GM12878 (cell line): Measurements from ENCODE around the gene AMOTL1. TPM values are rescaled to one million over a fixed set of nuclear protein-coding genes. Genes with fewer than 3 reads are reported as not detected.

Experiments used
- ATF2 ChIP-seq: IDR thresholded peaks from 2 replicates; pipeline ENCODE4 v1.6.1; 2012; ENCODE audit warnings: low read length, inconsistent platforms
- CBX3 ChIP-seq: fragments of 200-600 bp; sonication (generic); IDR thresholded peaks from 2 replicates; pipeline ENCODE4 v1.6.1; 2016; ENCODE audit warnings: low read depth, borderline replicate concordance
- IRF3 ChIP-seq: fragments of 450-650 bp; IDR thresholded peaks from 2 replicates; pipeline ENCODE4 v1.6.1; 2014; ENCODE audit warnings: mild to moderate bottlenecking
- POLR2AphosphoS5 ChIP-seq: IDR thresholded peaks from 2 replicates; pipeline ENCODE4 v1.6.1; 2011; ENCODE audit warnings: mild to moderate bottlenecking, low read length, inconsistent platforms
- ZBTB11 ChIP-seq: fragments of 450-650 bp; formaldehyde crosslinking; IDR thresholded peaks from 2 replicates; pipeline ENCODE4 v1.5.0; 2022; ENCODE audit warnings: mild to moderate bottlenecking, missing genetic modification characterization
- polyA plus RNA-seq, 11 experiments: library from polyadenylated mRNA; depleted of rRNA in 4 of 11; unstranded in 6 of 11; stranded (reverse) in 5 of 11; fragments of >200 nt; fragmentation: Nextera tagmentation in 4 of 11; fragmentation: Illumina TruSeq in 1 of 11; extraction: Ambion mirVana in 4 of 11; extraction: Trizol in 1 of 11; gene quantifications; 1 replicate in 1 of 11; 2 replicates in 10 of 11; pipeline versions ENCODE4 v1.2.1 to v1.2.3, GENCODE V29; 2011 to 2016; ENCODE audit warnings: inconsistent platforms in 2 of 11, missing spikeins in 2 of 11, low read depth in 1 of 11
- total RNA-seq, 4 experiments: library from RNA; depleted of rRNA in 3 of 4; stranded (reverse); fragments of >200 nt in 3 of 4; fragmentation: Illumina TruSeq in 1 of 4; extraction: Trizol in 1 of 4; gene quantifications; 2 replicates each; pipeline versions ENCODE4 v1.2.1 to v1.2.3, GENCODE V29; 2013 to 2021

The AMOTL1 gene
- total and polyA plus RNA-seq, 10 of the 15 experiments (the other 5 are each of a cell fraction or from before 2014, with no cell fraction given) = under 0.01 to 0.41 (median 0.01) TPM; not detected in 7

- no peak for TF ChIP-seq ZBTB11 (CRISPR knock-in tag)
- TF ChIP-seq IRF3 = no peak
- TF ChIP-seq CBX3 = no peak
- no peak for TF ChIP-seq POLR2AphosphoS5
- no peak for TF ChIP-seq ATF2
These were observed 95.0 kb downstream of the AMOTL1 start (continued) for GRCh38 chr11:94862926-94863880.
